Osteoblast (primary cell): Measurements from ENCODE around the gene OSBP2. TPM values are rescaled to one million over a fixed set of nuclear protein-coding genes. Genes with fewer than 3 reads are reported as not detected.

ENCODE experiments used
- DNase-seq: peaks from one replicate; pipeline ENCODE4 v3.0.0; 2011; ENCODE audit warnings: low spot score, mixed read lengths; ENCODE audit not compliant: insufficient read length; ENCODE audit errors: missing footprints
- H2AFZ ChIP-seq: 2 replicates; pipeline ENCODE4 v1.6.0; 2011; ENCODE audit warnings: mild to moderate bottlenecking, low read length
- H3K27ac ChIP-seq: 2 replicates; pipeline ENCODE4 v1.5.1; 2011; ENCODE audit warnings: mild to moderate bottlenecking, low read depth, low read length, moderate library complexity
- H3K27me3 ChIP-seq: 2 replicates; pipeline ENCODE4 v1.6.0; 2012; ENCODE audit warnings: mild to moderate bottlenecking, control low read depth, inconsistent platforms, low read length, moderate library complexity; ENCODE audit not compliant: insufficient read depth
- H3K36me3 ChIP-seq: 2 replicates; pipeline ENCODE4 v1.5.1; 2011; ENCODE audit warnings: mild to moderate bottlenecking, low read length, control low read depth, moderate library complexity; ENCODE audit not compliant: insufficient read depth
- H3K4me1 ChIP-seq: 2 replicates; pipeline ENCODE4 v1.5.1; 2011; ENCODE audit warnings: mild to moderate bottlenecking, low read length, control low read depth, moderate library complexity; ENCODE audit not compliant: insufficient read depth
- H3K4me2 ChIP-seq: 2 replicates; pipeline ENCODE4 v1.6.0; 2011; ENCODE audit warnings: mild to moderate bottlenecking, low read length; ENCODE audit not compliant: insufficient read depth
- H3K4me3 ChIP-seq: fragments of 200-600 bp; sonication (generic); 3 replicates; pipeline ENCODE4 v1.5.1; 2012; ENCODE audit warnings: mild to moderate bottlenecking, low read length, inconsistent platforms; ENCODE audit not compliant: insufficient read depth
- H3K79me2 ChIP-seq: 2 replicates; pipeline ENCODE4 v1.6.0; 2012; ENCODE audit warnings: mild to moderate bottlenecking, low read length, control low read depth, inconsistent platforms; ENCODE audit not compliant: insufficient read depth
- H3K9me3 ChIP-seq: 2 replicates; pipeline ENCODE4 v1.5.1; 2011; ENCODE audit warnings: low read depth, low read length, control low read depth
- H4K20me1 ChIP-seq: 2 replicates; pipeline ENCODE4 v1.6.0; 2012; ENCODE audit warnings: mild to moderate bottlenecking, low read length, control low read depth; ENCODE audit not compliant: insufficient read depth
- CTCF ChIP-seq: IDR thresholded peaks from 2 replicates; pipeline ENCODE4 v1.5.1; 2011; ENCODE audit warnings: mild to moderate bottlenecking, low read depth, low read length, moderate library complexity; ENCODE audit errors: extremely low read depth
- total RNA-seq: library from RNA; depleted of rRNA; stranded (reverse); fragments of >200 nt; gene quantifications from 2 replicates; pipeline ENCODE4 v1.2.3, GENCODE V29; 2012

OSBP2 gene
- total RNA-seq, 1 donor = 4.3 TPM

DNA sequence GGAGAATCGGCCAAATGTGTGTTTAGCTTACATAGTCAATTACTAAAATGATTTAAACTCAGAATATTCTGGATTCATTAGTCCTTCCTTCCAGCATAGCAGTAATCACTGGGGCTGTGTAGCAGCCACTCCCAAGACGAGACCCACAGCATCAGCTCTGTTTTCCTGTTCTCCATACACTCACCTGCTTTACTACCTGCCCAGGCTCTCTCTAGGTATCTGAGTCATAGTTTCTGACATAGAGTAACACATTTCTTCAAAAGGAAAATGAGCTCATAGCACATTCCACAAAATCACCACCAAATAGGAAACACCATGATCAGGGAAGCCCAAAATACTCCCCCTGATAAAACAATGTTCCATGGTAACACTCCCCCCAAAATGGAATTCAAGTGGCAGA, 251.0 kb downstream of the OSBP2 start:
- H3K27ac ChIP-seq = no peak overlapping the region
- peaks cover 88% of the 10 kb centered on the region for H3K36me3 ChIP-seq
- H3K4me3 ChIP-seq = no peak overlapping the region
- no peak overlapping the region for H2AFZ ChIP-seq
- peaks cover 12% of the 10 kb centered on the region for H4K20me1 ChIP-seq
- TF ChIP-seq CTCF = no peak
- no peak for DNase-seq
- peaks cover 15% of the 10 kb centered on the region for H3K4me1 ChIP-seq
- no peaks in the 10 kb centered on the region for H3K79me2 ChIP-seq
- H3K9me3 ChIP-seq = no peaks in the 10 kb centered on the region
- H3K27me3 ChIP-seq = no peaks in the 10 kb centered on the region
- no peak overlapping the region for H3K4me2 ChIP-seq

- H4K20me1 ChIP-seq = peaks cover 12% of the 10 kb centered on the region
- TF ChIP-seq CTCF = no peak
- no peaks in the 10 kb centered on the region for H3K27me3 ChIP-seq
- no peak overlapping the region for H2AFZ ChIP-seq
- H3K9me3 ChIP-seq = no peaks in the 10 kb centered on the region
- H3K4me1 ChIP-seq = peaks cover 15% of the 10 kb centered on the region
- DNase-seq = no peak
- H3K4me3 ChIP-seq = no peak overlapping the region
- no peak overlapping the region for H3K27ac ChIP-seq
- H3K79me2 ChIP-seq = no peaks in the 10 kb centered on the region
- H3K4me2 ChIP-seq = no peak overlapping the region
- peaks cover 88% of the 10 kb centered on the region for H3K36me3 ChIP-seq
These were observed 251.7 kb downstream of the OSBP2 start for GRCh38 chr22:30946354-30946753.

DNA sequence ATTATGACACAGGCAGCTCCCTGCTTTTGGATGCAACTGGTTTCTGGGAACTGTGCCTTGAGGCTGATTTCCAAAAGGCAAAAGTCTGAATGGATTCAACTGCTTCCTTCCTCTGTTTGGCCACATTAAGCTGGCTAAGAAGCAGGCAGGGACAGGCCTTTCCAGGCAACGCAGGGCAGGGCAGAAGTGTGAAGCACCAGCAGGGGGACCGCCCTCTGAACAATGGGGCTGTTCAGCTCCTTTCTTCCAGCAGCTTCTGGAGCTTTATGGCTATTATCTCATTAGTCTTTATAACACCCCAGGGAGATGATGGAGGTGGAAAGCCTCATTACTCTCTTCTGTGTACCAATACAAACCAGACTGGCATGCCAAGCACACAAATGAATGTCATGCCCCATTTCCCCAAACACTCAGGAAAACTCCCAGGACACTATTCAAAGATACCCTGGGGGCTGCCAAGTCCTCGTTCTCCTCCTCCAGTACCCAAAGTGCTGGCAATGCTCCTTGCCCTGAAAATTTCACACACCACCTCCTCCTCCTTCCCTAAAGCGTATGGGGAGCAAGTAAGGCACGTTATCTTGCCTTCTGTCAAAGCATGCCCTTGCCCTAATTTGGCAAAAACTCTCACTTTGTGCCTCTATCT, 252.6 kb downstream of the OSBP2 start:
- no peak for DNase-seq
- H3K36me3 ChIP-seq = peaks cover 83% of the 10 kb centered on the region

More for the DNA sequence above, 252.6 kb downstream of the OSBP2 start:
- Histone ChIP-seq H3K9me3 (no peaks in the 10 kb centered on the region), H3K4me2 (no peak overlapping the region), H3K79me2 (no peaks in the 10 kb centered on the region), H3K27me3 (no peaks in the 10 kb centered on the region), H3K4me3 (no peak overlapping the region), H4K20me1 (peaks cover 12% of the 10 kb centered on the region), H3K4me1 (peaks cover 15% of the 10 kb centered on the region), H2AFZ (no peak overlapping the region), H3K27ac (no peak overlapping the region)
- no peak for TF ChIP-seq CTCF
